ENCODE results near the gene LACTB. TPM values are rescaled to one million over a fixed set of nuclear protein-coding genes. Genes with fewer than 3 reads are reported as not detected.
"Not testable (repeated sequence)": the region's sequence is repeated elsewhere in the genome, so short reads cannot be mapped to it uniquely, and the experiment has no call there.

Gene LACTB
- total RNA-seq, 1 donor from 2014 or later = 26.0 TPM

DNA sequence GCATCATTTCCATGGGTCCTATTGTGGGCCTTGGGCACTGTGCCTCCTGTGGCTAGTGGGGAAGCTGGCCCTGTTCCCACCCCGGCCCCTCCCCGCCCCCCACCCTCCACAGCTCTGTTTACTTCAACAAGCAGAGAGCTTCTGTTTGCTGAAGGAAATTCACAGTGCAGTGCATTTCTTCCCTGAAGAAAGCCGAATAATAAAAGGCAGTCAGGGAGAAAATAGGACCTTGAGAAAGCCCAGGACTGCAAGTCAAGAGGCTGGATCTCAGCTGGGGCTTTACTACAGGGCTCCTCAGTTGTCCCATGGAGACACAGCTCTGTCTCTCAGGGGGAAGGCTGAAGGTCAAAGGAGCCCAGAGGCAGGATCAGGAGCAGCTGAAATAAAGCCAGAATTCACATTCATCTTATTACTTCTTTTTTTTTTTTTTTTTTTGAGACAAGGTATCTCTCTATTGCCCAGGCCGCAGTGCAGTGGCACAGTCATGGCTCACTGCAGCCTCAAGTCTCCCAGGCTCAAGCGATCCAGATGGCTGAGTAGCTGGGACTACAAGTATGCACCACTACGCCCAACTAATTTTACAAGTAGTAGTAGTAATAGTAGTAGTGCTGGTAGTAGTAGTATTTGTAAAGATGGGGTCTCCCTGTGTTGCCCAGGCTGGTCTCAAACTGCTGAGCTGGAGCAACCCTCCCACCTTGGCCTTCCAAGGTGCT, 33.0 kb upstream of the LACTB start:
- intact Hi-C loops (cut with micrococcal nuclease) = no loop called here
- DNase-seq (no peak), ATAC-seq (no peak)

DNA sequence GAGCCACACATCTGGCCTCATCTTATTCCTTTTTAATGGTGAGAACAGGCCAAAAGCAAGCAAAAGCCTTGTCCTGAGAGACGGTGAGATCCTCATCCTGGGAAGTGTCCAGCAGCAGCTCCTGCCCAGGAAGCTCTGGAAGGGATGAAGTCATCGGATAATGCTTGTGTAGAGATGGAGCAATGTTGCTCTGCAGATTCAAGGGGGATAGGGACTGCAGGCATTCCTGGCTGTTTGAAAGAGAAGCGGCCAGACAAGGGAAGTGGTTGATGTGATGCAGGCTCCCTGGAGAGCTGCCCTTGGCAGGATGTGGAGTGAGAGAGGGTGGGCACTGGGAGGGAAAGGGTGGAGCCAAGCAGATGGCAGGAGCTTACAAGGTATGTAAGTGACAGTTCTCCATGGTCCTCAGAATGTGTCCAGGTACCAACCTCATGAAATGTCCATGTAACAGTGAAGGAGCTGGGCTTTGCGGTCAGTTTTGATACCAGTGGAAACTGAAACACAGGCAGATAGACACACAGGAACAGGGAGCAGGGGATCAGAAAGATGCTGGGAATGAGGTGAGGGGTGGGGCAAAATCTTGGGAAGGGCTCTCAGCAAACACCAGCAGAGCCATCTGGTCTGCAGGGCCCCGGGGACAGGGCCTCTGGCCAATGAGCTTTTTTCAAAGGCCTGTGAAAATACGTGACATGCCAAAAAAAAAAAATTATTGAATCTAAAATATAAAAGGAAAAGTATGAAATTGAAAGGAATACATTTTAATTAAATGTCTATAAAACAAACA, 32.2 kb upstream of the LACTB start:
- peak; percentile 61 for ATAC-seq
- intact Hi-C loops (cut with micrococcal nuclease) = loop anchor here (5.0 to 10.0 kb wide), 3 partner anchors 42 to 305 kb away; no protein-coding TSS in a partner anchor
- peak; percentile 63 for DNase-seq

DNA sequence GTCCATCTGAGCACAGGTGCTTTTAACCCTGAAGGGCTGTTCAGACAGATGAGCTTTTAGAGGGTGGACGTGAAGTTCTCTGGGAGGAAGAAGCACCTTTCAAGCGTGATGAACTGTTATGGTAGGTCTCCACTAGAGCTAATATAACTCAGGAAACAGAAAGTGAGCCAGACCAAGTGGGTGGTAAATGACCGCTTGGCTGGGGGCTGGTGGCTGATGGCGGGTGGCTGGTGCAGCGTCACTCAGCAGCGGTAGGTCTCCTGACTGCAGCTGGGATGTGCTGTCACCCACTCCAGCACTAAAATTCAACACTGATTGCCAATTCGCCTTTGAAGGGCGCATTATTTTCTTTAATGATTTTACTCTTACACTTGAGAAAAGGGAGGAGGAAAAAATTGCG, 31.2 kb upstream of the LACTB start:
- intact Hi-C loops (cut with micrococcal nuclease) = loop anchor here (5.0 to 10.0 kb wide), 3 partner anchors 43 to 306 kb away; no protein-coding TSS in a partner anchor
- ATAC-seq (no peak), DNase-seq (no peak)

DNA sequence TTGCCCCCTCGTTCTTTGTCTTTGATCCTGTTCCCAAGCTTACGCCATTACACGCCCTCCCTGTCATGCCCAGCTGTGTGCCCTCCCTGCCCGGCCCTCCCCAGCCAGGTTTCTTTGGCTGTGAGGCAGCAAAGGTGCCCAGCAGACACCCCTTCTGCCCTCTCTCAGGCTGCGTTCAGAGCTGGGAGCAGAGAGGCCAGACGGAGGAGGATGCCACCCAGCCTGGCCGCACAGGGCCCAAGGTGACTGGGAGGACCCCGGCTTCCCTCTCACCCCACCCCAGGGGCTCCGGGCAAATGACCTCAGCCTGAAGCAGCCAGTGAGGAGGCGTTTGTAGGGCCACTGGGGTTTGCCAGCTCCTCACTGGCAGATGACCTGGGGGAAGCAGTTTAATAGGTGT, 30.8 kb upstream of the LACTB start:
- intact Hi-C loops (cut with micrococcal nuclease) = loop anchor here (5.0 to 10.0 kb wide), 3 partner anchors 44 to 306 kb away; no protein-coding TSS in a partner anchor
- ATAC-seq (no peak), DNase-seq (no peak)

DNA sequence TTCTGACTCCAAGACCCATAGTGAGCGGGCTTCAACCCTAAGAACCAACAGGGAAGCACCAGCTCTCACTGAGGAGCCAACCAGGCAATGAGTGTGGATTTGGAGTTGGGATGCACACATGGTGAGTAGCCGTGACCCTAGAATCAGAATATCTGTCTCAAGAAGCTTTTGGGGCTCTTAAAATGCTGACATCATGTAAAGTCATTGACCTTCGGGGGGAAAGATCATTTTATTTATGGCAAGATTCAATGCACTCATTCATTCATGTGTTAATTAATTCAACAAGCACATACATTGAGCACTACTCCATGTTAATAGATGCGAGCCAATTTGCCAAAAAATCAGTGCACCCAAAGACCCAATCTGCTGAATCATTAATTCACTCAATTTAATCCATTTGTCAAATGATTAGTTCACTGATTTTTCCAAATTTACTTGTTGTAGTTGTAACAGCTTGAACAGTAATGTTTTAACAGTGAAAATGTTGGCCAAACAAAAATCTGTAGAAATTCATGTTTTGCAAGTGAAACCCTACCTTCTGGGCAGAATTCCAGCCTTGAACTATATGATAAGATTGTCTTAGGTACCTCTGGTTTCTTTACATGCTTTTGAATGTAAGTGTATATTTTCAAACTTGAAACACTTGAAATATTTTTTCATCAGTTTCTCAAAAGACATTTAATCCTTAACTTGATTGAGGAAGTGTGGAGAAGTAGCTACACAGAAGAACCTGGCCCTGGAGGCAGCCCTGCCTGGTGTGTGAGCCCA, 29.8 kb upstream of the LACTB start:
- DNase-seq = no peak
- intact Hi-C loops (cut with micrococcal nuclease) = loop anchor here (5.0 to 10.0 kb wide), 3 partner anchors 45 to 307 kb away; no protein-coding TSS in a partner anchor
- ATAC-seq = no peak

DNA sequence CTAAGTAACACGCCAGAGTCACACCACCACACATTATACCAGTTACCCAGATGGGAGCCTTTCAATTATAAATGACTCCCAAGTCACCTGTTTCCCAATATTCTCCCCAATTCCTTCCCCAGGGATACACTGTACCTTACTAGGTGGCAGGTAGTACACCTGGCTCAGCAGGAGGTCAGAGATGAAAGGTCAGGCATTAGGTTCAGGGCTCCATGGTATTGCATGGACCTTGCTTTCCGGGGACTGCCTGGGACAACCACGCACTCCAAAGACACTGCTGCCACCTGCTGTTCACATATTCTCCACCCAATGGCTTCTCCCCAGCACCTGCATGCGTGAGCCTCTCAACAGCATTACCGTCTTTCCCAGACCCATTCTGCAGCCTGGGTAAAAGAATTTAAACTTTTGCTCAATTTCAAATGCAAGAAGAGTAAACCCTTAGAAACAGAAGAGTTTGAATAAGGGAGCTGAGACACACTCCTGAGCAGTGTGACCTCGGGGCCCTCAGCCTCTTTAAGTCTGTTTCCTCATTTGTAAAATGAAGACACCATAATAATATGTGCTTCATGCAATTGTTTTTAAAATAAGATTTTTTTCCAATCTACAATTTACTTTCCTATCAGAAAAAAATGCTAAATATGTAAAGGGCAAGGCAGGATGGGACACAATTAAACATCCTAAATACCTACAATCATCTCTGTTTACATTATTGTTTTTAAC, 28.0 kb upstream of the LACTB start:
- intact Hi-C loops (cut with micrococcal nuclease) = loop anchor here (5.0 to 10.0 kb wide), 3 partner anchors 46 to 309 kb away; no protein-coding TSS in a partner anchor
- peak; percentile 80 for DNase-seq
- peak; percentile 93 for ATAC-seq

DNA sequence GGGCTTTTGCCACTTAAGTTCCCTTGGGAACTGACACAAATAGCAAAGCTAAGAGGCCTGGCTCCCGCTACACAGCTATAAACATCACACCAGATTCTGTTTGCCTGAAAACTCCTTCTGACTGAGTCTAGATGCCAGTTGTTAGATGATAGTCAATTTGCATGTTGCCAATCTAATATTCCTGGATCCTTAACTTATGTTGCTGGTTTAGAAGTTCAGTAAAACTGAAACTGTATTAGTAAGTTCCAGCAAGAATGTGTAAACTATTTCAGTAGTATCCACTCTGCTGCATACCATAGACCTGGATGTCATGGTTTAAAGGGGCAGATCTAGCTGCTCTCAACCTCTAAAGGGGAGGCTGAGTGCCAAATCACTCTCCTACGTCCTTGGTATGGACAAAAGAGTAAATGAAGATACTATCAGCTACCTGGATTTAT, 27.1 kb upstream of the LACTB start:
- intact Hi-C loops (cut with micrococcal nuclease) = loop anchor here (5.0 to 10.0 kb wide), 3 partner anchors 47 to 310 kb away; no protein-coding TSS in a partner anchor
- peak; percentile 63 for ATAC-seq
- DNase-seq = no peak

DNA sequence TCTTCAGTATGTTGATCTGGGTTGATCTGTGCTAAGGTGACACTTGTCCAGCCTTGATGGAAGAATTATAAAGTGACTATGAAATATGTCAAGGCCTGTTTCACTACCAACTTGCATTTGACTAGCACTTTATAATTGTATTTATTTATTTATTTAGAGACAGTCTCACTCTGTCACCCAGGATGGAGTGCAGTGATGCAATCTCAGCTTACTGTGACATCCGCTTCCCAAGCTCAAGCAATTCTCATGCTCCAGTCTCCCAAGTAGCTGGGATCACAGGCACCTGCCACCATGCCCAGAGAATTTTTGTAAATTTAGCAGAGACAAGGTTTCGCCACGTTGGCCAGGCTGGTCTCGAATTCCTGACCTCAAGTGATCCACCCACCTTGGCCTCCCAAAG, 25.5 kb upstream of the LACTB start:
- DNase-seq (no peak), ATAC-seq (no peak)
- intact Hi-C loops (cut with micrococcal nuclease) = loop anchor here (10.0 kb wide), 1 partner anchor 311 kb away; no protein-coding TSS in a partner anchor

DNA sequence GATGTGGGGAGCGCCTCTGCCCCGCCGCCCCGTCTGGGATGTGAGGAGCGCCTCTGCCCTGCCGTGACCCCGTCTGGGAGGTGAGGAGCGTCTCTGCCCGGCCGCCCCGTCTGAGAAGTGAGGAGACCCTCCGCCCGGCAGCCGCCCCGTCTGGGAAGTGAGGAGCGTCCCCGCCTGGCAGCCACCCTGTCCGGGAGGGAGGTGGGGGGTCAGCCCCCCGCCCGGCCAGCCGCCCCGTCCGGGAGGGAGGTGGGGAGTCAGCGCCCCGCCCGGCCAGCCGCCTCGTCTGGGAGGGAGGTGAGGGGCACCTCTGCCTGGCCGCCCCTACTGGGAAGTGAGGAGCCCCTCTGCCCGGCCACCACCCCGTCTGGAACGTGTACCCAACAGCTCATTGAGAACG, 22.8 kb upstream of the LACTB start:
- intact Hi-C loops (cut with micrococcal nuclease) = loop anchor here (10.0 kb wide), 1 partner anchor 314 kb away; no protein-coding TSS in a partner anchor
- not testable (repeated sequence) for ATAC-seq, DNase-seq

DNA sequence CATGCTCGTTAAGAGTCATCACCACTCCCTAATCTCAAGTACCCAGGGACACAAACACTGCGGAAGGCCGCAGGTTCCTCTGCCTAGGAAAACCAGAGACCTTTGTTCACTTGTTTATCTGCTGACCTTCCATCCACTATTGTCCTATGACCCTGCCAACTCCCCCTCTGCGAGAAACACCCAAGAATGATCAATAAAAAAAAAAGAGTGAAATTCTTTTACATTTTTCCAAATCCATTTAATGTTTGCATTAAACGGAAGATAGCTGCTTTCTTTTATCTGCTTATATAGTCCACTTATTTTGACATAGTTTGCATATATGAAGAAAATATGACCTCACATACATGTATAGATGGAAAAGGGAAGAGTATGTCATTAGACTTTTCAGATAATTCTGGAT, 22.1 kb upstream of the LACTB start:
- not testable (repeated sequence) for ATAC-seq, DNase-seq
- intact Hi-C loops (cut with micrococcal nuclease) = loop anchor here (10.0 kb wide), 1 partner anchor 315 kb away; no protein-coding TSS in a partner anchor

DNA sequence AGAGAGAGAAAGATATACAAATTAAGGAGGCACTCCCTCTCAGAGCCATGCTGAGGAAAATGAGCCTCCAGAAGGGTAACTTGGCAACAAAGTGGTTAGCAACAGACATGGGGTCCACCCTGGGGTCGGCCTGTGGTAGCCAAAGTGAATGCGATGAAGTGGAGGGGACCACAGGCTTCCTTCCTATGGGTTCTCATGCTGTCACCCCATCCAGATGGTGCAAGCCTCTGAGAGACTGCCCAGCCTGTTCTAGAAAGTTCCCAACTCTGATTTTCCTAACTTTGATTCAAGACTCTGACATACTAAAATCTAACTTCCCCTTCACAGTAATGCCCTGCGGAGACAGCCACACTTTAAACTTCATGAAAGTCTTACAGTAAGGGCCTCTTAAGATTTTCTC, 18.2 kb upstream of the LACTB start:
- intact Hi-C loops (cut with micrococcal nuclease) = no loop called here
- no peak for DNase-seq
- ATAC-seq = no peak

DNA sequence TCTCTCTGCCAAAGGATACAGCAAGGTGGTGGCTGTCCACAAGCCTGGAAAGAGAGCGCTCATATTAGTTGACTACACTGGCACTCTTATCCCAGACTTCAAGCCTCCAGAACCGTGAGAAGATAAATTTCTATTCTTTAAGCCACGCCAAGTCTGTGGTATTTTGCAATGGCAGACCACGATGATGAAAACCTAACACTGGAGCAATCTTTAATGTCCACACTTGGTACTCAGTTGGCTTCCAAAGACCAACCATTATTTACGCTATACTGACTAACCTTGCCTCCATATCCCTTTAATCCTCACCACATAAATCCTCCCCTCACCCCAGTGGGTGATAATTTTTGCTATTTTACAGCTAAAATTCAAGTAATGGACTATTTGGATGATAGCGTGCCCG, 16.9 kb upstream of the LACTB start:
- intact Hi-C loops (cut with micrococcal nuclease) = no loop called here
- DNase-seq (no peak), ATAC-seq (no peak)

DNA sequence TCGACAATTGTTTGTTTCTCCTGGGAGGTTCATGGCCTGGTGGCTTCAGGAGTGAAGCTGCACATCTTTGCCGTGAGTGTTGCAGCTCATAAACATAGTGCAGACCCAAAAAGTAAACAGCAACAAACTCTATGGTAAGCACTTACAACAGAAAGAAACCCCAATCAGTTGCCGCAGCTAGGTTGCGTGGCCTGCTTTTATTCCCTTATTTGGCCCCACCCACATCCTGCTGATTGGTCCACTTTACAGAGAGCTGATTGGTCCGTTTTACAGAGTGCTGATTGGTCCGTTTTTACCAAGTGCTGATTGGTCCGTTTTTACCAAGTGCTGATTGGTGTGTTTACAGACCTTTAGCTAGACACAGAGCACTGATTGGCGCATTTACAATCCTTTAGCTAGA, 16.3 kb upstream of the LACTB start:
- intact Hi-C loops (cut with micrococcal nuclease); DNase-seq; ATAC-seq: not testable (repeated sequence)

DNA sequence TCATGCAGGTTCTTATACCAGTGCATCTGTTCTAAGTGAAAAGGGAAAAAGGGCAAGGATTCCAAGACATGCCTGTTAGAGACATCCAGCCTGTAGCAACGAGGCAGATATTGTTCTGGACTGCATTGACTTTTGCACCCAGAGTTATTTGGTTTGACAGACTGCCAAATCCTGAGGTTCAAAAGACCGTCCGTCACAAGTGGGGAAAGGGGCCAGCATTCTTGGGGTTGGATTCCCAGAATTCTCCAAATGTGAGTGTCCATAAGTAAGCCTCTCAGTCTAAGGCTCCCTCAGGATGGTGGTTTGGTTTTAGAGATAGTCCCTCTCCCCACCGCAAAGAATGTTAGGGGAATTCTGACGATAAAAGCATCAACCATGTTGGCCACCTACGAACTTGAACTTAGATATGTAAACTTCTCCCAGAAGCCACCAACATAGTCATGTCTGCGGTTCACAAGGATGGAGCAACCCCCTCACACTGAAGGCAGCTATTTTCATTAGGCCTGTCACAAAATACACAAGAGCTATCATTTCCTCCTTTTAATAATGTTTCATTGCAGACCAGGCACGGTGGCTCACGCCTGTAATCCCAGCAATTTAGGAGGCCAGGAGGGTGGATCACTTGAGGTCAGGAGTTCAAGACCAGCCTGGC, 13.6 kb upstream of the LACTB start:
- intact Hi-C loops (cut with micrococcal nuclease) = no loop called here
- no peak for ATAC-seq
- no peak for DNase-seq

DNA sequence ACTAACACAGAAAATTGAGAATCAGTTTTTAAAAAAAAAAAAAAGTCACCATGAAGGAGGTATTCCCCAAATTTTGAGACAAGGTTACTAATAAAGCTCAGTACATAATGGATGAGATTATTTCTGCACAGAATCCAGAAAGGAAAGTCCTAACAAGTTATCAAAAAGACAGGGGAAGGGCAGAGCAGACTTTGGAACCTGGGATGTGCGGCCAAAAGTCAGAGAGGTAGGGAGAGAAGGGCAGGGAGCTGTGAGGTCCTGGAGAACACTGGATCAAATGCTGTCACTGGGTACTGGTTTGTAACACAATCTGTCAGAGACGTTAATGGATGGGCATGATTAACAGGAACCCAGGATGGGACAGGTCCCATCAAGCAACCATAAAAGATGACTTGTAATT, 12.2 kb upstream of the LACTB start:
- DNase-seq (no peak), ATAC-seq (no peak)
- intact Hi-C loops (cut with micrococcal nuclease) = no loop called here

DNA sequence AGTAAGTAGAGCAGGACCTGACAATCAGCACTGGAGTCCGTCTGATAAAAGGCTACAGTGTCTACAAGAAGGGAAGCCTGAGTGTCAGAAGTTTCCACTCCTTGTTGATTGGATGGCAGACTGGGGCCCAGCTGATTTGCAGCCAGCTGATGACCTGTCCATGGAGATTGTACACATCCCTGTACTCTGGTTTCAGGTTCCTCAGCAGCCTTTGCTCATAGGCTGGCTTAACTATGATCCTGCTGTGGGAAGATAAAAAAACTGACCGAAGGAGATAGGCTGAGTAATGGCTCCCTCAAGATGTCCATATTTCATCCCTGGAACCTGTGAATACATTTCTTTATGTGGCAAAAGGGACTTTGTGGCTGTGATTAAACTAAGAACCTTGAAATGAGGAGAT, 11.7 kb upstream of the LACTB start:
- DNase-seq (no peak), ATAC-seq (no peak)
- intact Hi-C loops (cut with micrococcal nuclease) = no loop called here

DNA sequence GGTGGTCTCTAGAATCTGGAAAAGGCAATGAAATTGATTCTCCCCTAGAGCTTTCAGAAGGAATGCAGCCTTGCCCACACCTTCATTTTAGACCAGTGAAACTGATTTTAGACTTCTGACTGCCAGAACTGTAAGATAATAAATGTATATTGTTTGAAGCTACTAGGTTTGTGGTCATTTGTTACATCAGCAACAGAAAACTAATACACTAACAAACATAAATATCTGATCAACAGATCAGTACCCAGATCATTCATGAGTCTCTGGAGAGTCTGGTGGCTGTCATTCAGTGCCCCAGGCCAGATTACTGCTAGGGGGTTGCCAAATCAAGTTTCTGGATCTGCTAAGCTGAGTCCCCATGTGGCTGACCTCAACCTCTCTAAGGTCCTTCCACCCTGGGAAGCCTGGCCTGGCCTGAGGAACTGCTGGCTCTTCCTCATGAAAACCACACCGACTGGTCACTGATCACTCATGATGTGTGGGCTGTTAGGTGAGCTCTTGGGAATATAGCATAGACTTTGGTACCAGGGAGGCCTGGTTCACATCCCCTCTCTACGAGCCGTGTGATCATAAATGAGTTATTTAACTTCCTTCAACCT, 11.1 kb upstream of the LACTB start:
- intact Hi-C loops (cut with micrococcal nuclease) = no loop called here
- no peak for ATAC-seq

DNA sequence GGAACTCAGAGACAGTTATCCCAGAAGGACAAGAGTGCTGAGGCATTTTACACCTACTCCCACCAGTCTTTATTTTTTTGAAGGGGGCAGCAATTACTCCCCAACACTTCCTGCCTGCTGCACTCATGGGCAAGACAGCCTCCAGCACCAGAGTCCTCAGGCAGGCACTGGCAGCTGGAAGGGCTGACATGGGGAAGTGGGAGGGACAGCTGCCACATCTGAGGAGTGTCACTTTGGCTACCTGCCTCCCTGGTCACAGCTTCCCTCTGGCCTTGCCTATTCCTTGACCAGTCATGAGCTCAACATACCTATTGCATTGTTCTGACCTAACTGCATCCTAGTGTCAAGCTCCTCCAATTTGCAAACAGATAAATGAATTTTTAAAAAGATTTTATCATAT, 10.2 kb upstream of the LACTB start:
- intact Hi-C loops (cut with micrococcal nuclease) = no loop called here
- ATAC-seq = peak; percentile 60

More for the DNA sequence above, 11.1 kb upstream of the LACTB start:
- no peak for DNase-seq

More for the DNA sequence above, 10.2 kb upstream of the LACTB start:
- no peak for DNase-seq
